IPS-NIHi7 (cell line): ENCODE results near the gene ATP8B3.

ENCODE experiments used
- DNase-seq: peaks from one replicate; pipeline ENCODE4 v3.0.0; 2012; ENCODE audit warnings: mixed read lengths; ENCODE audit errors: extremely low spot score

The ATP8B3 gene

DNA sequence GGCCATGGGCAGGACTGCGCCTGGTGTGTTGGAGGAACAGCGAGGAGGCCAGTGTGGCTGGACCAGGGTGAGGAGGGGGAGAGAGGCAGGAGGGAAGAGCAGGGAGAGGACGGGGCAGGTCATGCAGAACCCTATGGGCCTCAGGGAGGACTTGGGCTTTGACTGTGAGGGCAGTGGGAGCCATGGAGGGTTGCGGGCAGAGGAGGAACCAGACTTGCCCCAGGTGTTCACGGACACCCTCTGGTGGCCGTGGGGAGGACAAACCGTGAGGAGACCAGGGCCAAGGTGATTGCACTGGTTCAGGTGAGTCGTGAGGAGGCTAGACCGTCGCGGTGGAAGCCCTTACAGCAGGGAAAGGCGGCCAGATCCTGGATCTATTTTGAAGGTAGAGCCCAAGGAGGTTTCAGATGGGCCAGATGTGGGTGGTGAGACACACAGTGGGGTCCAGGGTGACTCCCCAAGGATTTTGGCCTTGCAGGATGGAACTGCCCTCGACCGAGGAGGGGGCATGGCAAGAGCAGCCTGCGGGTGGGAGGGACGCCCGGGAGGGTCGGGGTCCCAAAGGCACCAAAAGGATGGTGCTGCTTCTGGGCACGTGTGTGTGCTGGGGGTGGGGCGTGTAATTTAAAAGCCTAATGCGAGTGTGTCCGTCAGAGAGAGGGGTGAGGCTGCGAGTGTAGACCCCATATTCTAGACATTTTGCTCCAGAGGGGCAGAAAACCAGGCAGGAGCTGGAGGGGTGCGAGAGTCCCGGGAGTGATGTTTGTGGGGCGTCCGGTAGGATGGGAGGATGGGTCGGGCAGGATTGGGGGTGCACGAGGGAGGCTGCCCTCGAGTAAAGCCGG lies 39.0 kb upstream of the ATP8B3 start:
- no peak for DNase-seq

DNA sequence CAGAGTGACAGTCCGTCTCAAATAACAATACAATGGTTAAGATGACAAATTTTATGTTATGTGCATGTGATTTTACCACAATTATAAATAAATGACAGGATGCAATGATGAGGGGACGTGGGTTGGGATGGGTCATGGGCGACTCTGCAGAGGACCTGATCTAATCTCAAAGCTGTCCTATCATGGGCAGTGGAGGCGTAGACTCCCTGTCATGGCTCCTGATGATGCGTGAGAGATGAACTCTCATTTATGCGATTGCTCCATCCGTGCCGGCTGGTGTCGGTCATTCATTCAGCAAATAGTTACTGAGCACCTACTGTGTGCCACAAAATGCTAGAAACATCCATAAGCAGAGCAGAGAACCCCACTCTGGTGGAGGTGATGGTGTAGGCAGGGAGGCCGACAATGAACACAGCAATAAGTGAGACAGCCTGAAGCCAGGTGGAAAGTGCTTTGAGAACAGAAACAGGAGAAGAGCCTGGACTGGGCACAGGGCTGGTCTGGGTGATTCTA lies 37.9 kb upstream of the ATP8B3 start:
- no peak for DNase-seq

- DNase-seq = no peak
Observed at GRCh38 chr19:1849132-1849474, 37.0 kb upstream of the ATP8B3 start.

DNA sequence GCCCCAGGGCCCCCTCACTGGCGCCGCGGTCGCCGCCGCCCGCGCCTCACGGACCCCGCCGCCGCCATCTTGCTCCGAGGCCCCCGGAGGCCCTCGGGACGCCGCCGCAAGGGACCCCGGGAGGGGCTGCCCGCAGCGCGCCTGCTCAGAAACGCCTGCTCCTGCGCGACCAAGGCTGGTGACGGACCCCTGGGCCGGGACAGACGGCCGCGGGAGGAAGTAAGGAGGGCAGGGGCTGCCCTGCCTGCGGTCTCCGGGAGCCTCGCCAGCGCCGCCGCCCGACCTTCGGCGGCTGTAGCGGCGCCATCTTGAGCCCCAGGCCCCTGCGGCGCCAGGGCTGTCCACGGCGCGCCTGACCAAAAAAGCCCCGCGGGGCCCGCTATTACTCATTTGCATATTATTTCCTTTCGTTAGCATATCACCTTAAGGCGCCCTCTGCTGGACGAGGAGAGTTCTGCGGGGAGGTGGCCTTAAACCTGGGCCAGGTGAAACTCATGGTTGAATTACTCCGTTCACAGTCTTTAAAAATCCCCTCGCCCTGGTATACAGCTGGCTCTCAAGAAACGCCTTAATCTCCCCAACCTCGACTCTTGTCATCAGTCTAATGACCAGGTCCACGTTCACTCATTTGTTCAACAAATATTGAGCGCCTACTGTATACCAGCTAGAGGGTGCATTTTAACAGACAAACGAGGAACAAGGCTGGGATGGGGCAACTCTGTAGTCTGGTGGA lies 36.5 kb upstream of the ATP8B3 start, which contains the start of gene REXO1:
TSS of gene REXO1 (minus strand) at position 85 of the 733 bp plus-strand sequence. CDS start 125 bp downstream, outside the sequence.
- DNase-seq = peak; percentile 82

DNA sequence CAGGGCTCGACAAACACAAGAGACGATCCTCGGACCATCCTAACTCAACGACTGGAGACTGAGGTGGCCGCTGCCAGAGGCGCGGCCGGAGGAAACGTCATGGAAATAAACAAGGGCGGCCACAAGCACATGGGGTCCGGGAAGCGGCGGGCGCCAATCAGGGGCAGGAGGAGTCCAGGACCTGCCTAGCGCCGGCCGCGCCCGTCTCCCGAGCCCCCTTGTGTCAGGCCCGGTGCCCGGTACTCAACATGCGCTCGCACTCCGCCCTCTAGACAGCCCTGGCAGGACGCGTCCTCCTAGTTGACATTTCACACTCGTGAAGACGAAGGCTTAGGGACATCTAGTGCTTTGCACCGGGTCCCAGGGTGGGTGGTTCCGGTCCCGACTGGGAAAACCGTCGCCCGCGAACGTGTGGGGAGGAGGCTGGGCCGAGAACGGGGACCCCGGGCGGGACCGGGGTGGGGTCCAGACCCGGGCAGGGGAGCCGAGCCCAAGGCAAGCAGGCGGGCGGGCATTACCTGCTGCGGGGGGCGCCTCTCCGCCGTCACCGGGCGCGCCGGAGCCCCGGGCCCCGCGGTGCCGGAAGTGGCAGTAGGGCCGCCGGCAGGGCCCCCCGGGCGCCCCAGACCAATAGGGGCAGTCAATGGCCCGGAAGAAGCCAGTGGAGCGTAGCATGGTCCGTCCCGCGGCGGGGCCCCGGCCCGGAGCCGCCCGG lies 35.8 kb upstream of the ATP8B3 start:
- no peak for DNase-seq

DNA sequence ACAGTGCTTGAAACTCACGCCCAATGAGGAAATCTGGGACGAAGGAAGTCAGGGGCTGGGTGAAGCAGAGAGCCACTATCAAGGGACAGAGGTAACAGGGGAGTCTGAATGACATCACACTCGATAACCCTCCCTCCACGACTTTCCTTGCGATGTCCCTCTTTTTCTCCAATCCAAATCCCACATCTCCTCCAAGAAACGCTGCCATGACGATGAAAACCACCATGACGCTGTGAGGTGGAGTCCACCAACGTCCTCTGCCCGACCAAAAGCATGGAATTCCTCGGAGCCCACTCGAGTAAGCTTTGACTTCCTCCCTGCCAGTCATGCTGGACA lies 35.2 kb upstream of the ATP8B3 start:
- no peak for DNase-seq

GRCh38 chr19:1846517-1847204 lies 34.6 kb upstream of the ATP8B3 start:
- no peak for DNase-seq

DNA sequence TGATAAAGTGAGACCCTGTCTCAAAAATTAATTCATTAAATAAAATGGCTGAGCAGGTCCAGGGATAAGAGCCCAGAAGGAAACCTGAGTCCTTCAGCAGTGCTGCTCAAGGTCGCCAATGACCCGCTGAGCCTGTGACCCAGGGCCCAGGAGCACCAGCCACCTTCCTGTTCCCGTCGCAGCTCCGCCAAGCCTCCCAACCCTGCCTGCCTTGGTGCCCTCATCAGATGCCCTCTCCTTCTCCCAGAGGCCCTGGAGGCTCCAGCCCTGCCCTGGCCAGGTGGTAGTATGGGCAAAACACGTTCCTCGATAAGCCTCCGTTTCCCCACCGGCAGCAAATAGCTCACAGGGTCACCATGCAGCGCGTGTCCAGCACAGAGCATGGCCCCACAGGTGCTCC lies 33.6 kb upstream of the ATP8B3 start:
- no peak for DNase-seq

GRCh38 chr19:1845125-1845515 lies 33.0 kb upstream of the ATP8B3 start:
- no peak for DNase-seq

DNA sequence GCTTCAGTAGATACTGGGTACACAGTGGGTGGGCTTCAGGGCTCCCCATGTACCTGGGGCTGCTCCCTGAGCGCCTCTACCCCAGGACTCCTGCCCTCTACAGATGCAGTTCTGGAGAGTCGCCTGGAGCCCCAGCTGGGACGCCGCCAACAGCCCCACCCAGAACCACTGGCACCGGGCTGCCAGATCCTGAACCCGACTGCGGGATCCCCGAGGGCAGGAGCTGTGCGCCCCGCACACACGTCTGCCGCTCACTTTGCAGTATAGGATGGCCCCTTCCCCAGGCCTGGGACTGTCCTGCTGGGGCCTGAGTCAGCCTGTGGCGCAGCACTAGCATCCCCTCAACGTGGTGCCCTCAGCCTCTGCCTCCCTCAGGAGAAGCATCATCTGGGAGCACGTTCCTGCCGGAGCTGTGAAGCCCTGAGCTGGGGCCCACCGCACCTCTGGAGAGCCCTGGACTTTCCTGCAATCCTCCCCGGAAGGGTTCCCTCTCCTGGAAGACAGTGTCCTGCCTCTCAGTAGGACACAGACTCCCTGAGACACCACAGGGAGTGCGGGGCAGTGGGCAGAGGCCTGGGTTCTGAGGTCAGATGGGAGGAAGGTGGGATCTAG lies 32.5 kb upstream of the ATP8B3 start:
- DNase-seq = no peak

DNA sequence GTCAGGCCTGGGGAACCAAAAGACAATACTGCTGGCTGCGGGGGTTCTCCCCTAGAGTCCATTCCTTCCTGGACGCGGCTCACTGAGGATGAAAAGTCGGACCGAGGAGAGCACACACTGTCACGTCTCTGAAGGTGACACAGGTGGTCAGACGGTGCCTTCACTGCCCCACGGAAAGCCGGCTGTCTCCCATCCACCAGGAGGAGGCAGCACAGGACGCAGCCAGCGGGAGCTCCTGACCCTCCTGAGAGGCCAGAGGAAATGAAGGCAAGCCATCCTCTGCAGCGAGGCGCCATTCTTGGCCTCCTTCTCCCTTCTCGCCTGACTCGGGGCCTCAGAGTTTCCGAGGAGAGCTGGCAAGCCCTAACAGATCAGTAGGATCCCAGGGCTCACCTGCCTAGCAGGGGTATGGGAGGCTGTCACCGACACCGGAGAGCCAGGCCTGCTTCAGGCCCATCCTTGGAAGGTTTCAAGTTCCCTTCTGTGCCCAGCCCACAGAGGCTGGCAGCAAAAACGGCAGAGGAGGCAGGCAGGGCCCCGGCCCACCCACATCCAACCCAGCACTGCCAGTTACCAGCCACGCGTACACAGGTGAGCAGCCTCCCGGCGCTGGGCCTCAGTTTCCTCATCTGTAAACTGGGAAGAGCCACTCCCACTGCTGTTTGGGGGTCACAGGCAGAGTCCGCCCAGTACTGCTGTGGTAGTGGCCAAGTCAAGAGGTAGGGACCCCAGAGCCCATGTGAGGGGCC lies 31.7 kb upstream of the ATP8B3 start:
- DNase-seq = no peak

- no peak for DNase-seq
Observed at GRCh38 chr19:1843116-1843515, 31.0 kb upstream of the ATP8B3 start.

DNA sequence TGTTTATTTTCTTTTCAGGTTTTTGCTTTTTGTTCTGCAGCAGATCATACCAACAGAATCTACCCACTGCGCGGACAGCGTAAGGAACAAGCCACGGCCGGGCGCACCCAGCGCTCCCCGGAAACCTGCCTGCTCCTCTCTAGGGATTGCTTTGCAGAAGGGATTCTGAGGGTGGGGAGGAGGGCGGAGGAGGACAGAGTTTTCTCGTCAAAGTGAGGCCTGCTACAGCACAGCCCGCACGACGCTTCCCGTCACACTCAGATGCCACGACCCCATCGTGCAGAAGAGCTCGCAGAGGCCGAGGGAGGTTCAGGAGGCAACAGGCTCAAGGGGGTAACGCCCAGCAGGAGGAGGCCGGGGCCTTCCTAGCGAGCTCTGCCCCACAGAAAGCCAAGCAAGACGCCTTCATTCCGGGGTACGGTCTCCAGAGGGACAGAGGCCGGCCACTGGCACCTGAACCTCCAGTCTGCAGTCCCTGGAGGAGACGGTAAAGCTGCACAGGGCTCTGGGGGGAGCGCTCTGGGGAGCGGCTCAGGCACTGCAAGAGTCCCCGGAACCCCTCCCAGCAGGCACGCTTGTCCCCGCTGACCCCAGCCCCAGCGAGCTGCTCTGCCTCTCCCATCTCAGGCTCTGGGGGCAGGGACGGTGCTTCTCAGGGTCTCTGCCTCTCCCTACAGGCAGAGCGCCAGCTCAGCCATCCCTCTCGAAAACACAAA lies 29.3 kb upstream of the ATP8B3 start:
- DNase-seq = no peak

GRCh38 chr19:1840541-1841115 lies 28.6 kb upstream of the ATP8B3 start:
- no peak for DNase-seq

- DNase-seq = no peak
Observed at GRCh38 chr19:1839658-1840540, 27.8 kb upstream of the ATP8B3 start.

GRCh38 chr19:1837625-1838105 lies 25.6 kb upstream of the ATP8B3 start:
- DNase-seq = peak; percentile 91

DNA sequence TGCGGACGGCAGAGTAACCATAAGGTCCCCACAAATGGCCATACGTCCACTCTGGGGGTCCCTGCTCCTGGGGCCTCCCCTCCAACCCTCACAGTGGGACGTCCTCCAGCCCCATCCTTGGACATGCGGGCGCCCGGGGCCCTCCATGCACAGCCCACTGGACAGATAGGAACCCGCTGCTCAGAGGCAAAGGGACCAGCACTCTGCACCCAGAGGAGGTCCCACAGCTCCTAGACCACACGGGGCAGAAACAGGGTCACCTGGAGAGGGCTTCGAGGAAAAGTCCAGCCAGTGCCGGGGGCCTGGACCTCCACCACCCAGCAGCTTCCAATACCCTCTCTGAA lies 25.1 kb upstream of the ATP8B3 start:
- no peak for DNase-seq

DNA sequence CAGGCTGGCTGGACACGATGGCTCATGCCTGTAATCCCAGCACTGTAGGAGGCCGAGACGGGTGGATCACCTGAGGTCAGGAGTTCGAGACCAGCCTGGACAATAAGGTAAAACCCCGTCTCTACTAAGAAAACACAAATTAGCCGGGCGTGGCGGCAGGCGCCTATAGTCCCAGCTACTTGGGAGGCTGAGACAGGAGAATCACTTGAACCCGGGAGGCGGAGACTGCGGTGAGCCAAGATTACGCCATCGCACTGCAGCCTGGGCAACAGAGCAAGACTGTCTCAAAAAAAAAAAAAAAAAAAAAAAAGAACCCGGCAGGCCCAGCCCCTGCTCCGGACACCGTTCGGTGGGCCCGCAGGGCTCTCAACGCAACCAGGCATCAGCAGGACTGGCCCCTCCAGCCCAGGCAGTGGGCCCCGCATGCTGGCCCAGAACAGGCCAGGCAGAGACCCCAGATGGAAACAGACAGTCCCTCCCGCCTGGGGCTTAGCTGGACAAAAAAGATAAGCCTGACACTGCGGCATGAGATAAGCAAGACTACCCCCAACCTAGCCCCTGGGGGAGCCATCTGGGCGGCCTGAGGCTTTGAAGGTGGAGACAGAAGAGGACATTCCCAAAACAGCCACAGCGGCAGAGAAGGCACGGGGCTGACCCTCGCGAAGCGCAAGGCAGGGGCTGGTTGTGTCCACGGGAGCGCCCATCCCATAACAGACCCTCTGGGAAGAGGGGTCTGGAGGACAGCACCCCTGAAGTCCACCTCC lies 24.6 kb upstream of the ATP8B3 start:
- no peak for DNase-seq
